HCT116 (cell line): Measurements from ENCODE around the gene PDE6D.

Experiments used
- EGR1 ChIP-seq: IDR thresholded peaks from 2 replicates; pipeline ENCODE4 v1.6.1; 2012; ENCODE audit warnings: low read depth
- EZH2phosphoT487 ChIP-seq: fragments of 200-600 bp; IDR thresholded peaks from 2 replicates; pipeline ENCODE4 v1.6.1; 2018; ENCODE audit warnings: antibody characterized with exemption, borderline replicate concordance
- POLR2A ChIP-seq: IDR thresholded peaks from 2 replicates; pipeline ENCODE4 v1.7.0; 2011; ENCODE audit warnings: borderline replicate concordance; ENCODE audit not compliant: insufficient read depth, insufficient read length; ENCODE audit errors: extremely low read depth
- POLR2AphosphoS5 ChIP-seq: IDR thresholded peaks from 2 replicates; pipeline ENCODE4 v1.6.1; 2011; ENCODE audit warnings: mild to moderate bottlenecking, low read depth, low read length, moderate library complexity
- TF ChIP-seq, protein P1 (sequence below): IDR thresholded peaks from 2 replicates; pipeline ENCODE4 v1.6.1; 2012
- TF ChIP-seq, protein P2 (sequence below), 3 experiments: fragments of 200-600 bp in 1 of 3; sonication (generic) in 1 of 3; IDR thresholded peaks in 2 of 3; conservative IDR thresholded peaks in 1 of 3; 2 replicates each; pipeline ENCODE4 v1.5.1; 2012 to 2017; ENCODE audit warnings: low read depth in 2 of 3, low read length in 2 of 3, antibody characterized with exemption in 1 of 3, borderline replicate concordance in 1 of 3, control low read depth in 1 of 3, mild to moderate bottlenecking in 1 of 3, mixed read lengths in 1 of 3, mixed run types in 1 of 3, moderate library complexity in 1 of 3; ENCODE audit not compliant: insufficient read depth in 1 of 3

DNA sequence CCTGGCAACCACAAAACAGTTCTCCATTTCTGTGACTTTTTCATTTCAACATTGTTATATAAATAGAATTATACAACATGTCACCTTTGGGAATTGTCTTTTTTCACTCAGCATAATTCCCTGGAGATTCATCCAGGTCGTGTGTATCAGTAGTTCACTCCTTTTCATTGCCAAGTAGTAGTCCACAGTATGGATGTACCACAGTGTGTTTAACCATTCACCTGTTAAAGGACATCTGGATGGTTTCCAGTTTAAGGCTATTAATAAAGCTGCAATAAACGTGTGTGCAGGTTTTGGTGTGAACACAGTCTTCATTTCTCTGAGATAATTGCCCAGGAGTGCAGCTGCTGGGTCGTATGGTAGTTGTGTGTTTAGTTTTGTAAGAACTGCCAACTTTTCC is 40.8 kb upstream of the PDE6D start:
- TF ChIP-seq, protein P1, sequence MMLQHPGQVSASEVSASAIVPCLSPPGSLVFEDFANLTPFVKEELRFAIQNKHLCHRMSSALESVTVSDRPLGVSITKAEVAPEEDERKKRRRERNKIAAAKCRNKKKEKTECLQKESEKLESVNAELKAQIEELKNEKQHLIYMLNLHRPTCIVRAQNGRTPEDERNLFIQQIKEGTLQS: no peak
- TF ChIP-seq POLR2A (no peak), EGR1 (no peak), POLR2AphosphoS5 (no peak), EZH2phosphoT487 (no peak)
- TF ChIP-seq, protein P2, sequence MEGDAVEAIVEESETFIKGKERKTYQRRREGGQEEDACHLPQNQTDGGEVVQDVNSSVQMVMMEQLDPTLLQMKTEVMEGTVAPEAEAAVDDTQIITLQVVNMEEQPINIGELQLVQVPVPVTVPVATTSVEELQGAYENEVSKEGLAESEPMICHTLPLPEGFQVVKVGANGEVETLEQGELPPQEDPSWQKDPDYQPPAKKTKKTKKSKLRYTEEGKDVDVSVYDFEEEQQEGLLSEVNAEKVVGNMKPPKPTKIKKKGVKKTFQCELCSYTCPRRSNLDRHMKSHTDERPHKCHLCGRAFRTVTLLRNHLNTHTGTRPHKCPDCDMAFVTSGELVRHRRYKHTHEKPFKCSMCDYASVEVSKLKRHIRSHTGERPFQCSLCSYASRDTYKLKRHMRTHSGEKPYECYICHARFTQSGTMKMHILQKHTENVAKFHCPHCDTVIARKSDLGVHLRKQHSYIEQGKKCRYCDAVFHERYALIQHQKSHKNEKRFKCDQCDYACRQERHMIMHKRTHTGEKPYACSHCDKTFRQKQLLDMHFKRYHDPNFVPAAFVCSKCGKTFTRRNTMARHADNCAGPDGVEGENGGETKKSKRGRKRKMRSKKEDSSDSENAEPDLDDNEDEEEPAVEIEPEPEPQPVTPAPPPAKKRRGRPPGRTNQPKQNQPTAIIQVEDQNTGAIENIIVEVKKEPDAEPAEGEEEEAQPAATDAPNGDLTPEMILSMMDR (IDR thresholded peaks at IDR 0.05 in 2 of 3, conservative IDR thresholded peaks at IDR 0.05 in 1 of 3; ENCODE audit: borderline replicate concordance in 1 of 3, insufficient read depth in 1 of 3, low read depth in 2 of 3, low read length in 2 of 3): no peak
